ENCODE measurements around the gene TRIM10.

The TRIM10 gene

GRCh38 chr6:30160785-30161531 is at the start of gene TRIM10:
Gene TRIM10, minus strand, starts transcription at chr6:30161211. Its CDS starts 353 bp downstream, at chr6:30160858.
- no peak for DNase-seq (ENCODE audit: low read depth)

DNA sequence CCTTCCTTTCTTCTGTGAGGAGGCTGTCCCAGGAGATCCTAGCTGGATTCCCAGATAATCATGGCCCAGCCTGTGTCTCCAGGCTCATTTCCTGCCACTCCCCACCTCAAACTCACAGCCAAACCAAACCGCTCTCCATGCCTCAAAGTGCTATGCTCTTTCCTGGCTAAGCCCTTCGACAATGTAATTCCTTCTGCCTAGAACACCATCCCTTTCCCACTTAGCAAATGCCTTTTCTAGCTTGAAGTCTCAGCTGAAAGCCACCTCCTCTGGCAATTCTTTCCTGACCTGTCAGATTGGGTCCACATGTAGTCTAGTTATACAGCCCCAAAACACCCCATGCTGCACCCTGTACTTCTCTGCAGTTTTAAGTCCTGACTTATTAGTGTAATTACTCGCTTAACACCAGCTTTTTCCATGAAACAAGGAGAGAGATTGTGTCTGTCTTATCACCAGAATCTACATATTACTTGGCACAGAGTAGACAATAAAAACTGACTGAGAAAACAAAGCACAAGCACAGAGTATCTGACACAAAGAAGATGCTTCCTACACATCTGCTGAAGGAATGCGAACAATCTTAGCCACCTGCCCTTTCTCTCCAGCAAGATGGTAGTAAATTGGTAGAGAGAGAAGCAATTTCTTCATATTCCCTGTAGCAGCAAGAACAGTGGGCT is 46.7 kb upstream of the TRIM10 start:
- DNase-seq (ENCODE audit: low read depth): no peak

- no peak for DNase-seq (ENCODE audit: low read depth)
Observed at GRCh38 chr6:30206799-30207618, 46.0 kb upstream of the TRIM10 start.

DNA sequence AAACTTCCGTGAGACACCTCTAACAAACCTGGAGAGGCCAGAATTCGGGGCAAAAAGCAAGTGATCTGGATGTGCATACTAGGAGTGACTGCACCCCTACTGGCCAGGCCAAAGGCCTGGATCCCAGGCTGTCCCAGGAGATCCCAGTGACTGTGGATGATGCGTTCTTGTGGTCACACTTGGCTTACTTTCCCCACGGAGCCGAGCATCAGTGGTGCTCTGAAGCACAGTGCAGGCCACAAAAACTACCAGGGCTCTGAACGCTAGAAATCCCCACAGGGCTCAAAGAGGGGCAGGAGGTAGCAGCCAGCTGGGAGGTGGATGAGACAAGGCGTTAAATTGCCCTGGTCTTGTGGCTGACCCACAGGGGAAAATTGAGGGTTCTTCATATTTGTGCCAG is 45.1 kb upstream of the TRIM10 start:
- DNase-seq (ENCODE audit: low read depth): no peak

DNA sequence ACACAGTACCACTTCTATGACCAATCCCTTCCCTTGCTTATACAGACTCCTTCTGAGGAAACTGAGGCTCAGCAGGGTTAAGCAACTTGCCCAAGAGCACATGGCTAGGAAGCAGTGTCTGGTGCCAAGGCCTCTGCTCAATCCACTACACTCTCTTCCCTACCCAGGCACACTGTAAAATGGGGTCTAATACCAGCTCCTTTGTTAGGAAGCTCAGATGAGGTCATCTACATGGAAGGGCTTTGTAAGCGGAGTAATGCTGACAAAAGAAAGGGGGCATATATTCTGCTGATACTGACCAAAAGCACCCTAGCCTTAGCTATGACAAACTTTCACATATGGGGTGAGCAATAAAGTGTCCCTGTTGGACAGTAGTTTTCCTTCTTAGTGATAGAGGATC is 43.1 kb upstream of the TRIM10 start:
- DNase-seq (ENCODE audit: low read depth): no peak

GRCh38 chr6:30202366-30202765 is 41.4 kb upstream of the TRIM10 start:
- DNase-seq (ENCODE audit: low read depth): no peak

DNA sequence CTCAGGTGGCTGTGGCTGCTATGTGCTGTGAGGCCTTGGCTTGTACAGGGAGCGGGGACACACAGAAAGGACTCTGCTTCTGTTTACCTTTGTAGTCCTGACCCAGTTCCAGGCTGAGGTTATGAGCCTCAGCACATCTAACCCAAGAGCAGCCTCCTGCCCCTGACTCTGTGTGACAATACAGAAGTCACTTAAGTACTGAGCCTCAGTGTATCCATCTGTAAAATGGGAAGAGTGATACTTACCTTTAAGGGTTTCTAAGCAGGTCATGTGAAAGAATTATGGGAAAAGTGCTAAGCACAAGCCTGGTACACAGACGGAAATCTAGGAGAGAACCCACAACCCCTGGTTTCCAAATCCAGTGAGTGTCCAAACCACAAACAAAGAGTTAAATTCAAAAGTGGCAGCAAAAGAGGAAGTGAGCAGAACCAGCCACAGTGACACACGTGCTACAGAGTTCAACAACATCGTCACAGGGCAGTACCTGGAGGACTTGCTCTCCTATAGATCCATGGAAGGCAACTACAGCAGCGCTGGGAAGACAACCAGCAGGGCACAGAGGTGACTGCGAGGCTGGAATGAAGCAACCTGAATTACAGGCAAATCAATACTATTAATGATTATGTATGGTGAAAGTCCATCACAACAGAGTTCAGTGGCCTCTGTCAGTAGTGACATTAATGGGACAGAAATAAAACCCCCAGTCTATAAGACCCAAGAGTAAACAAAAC is 39.7 kb upstream of the TRIM10 start:
- DNase-seq (ENCODE audit: low read depth): no peak

DNA sequence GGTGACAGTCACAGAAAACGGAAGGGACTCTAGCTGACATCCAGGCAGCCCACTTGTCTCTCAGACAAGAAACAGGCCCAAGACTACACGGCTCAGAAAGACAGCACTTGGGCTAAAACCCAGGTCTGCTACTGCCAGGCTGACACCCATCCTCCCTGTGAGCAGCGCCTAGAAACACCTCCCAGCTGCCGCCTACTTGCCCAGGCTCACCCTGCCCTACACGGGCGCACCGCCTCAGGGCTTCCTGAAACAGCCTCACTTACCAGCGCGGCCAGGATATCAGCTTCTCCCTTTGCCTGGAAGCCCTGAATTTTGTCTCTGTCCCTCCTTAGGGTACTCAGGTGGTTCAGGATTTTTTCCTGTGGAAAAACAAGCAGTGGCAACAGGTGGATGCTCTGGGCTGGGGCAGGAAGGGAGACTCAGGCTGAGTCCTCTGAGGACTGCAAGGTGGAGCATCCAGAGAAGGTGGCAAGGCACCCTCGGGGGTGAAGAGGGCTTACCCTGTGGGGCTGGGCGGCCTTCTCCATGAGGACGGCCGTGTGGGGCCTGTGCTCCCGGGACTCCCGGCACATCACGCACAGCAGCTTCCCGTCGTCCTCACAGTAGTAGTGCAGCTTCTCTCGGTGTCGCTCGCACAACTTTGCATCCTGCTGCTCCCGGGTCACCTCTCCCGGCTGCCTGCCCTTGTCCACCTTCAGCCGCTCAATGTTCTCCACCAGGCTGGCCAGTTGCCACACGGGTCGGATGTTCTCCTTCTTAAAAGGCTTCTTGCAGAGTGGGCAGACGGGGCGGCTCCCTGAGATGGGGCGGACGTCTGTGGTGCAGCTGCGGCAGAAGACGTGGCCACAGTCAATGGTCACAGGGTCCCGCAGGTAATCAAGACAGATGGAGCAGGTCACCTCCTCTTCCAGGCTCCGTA is 37.4 kb upstream of the TRIM10 start:
- DNase-seq (ENCODE audit: low read depth): no peak

DNA sequence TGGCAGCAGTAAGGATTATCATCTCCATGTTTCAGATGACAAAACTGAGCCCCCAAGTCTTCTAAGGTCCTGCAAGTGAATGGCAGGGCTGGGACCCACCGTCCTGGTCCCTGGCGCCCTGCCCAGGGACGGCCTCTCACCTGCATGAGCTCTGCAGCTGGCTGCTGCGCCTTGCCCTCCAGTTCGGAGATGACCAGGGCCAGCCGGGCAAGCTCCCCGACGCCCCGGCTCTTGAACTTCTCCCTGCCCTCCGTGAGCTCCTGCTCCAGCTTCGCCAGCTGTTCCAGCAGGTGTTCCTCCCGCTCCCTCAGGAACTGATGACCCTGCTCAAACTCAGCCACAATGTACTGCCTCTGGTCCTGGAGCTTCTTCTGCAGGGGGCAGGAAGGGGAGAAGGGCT is 35.4 kb upstream of the TRIM10 start:
- DNase-seq (ENCODE audit: low read depth): no peak

DNA sequence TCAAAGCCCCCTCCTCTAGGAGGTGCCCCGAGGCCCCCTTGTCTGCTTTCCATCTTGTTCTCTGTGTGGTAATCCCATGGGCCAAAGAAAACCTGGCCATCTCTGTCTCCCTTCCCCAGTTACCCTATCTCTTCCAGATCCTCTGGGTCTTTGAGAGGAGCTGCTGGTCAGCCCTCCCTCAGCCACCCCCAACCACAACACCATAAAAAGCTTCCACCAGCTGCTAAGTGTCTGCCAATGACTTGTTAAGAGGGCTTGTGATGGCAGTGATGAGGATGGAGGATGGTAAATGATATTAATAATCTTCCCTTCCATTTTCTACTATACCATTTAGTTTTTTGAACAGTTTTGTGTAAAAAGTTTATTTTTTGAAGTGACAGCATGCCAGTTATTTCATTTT is 34.9 kb upstream of the TRIM10 start:
- no peak for DNase-seq (ENCODE audit: low read depth)

DNA sequence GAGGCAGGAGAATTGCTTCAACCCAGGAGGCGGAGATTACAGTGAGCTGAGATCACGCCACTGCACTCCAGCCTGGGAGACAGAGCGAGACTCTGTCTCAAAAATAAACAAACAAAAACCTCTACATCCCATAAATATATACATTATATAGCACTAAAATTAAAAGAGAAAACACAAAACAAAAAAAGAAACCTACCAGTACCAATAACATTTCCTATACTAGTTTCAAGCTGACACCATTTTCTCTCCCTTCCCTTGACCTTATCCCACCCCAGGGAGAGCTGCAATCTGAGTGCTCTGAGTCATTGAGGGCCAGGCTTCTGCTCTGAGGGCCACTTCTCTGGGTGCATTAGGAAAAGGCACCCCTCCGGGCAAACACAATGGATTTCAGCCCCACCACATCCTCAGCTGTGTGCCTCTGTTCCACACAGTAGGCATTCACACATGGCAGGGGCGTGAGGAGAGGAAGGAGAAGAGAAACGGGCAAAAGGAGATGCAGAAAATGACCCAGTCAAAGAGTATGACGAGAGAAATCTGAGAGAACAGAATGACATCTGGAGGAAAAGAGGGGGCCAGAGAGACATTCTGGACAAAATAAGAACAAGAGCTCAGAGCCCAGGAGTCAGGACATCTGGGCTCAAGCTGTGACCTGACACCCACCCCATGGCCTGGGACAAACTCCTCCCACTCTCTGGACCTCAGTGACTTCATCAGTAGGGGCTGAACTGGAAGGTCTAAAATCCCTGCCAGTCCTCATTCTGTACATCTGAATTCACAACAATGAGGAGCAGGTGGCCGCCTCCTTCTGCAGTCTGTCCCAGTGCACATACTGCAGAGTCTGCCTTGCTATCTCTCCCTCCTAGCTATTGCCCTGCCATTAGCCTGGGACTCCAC is 34.0 kb upstream of the TRIM10 start:
- DNase-seq (ENCODE audit: low read depth): no peak

GRCh38 chr6:30192076-30192475 is 31.1 kb upstream of the TRIM10 start:
- no peak for DNase-seq (ENCODE audit: low read depth)

GRCh38 chr6:30188541-30188940 is 27.5 kb upstream of the TRIM10 start:
- no peak for DNase-seq (ENCODE audit: low read depth)

DNA sequence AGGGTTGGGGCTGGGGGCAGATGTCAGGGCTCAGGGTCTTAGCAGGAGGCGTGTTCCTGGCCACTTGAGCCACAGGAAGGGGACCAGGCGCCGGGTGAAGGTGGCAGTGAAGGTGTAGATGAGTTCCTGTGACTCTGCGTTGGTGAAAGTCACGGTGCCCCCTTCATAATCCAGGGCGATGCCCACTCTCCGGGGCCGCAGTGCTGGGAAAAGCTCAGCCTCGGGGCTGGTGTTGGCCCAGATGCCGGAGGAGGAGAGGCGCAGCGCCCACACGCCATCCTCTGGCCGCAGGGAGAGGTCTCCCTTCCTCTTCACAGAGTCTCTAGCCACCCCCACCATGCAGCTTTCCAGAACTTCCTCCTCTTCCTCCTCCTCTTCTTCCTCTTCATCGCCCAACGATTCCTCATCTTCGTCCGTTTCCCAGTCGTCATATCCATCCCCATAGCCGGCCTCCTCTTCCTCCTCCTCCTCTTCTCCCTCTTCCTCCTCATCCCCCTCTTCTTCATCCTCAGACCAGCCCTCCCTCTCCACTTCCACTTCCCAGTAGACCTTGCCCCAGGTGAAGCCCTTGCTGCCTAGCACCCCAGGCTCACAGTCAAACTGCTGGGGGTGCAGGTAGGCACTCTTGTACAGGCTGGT is 25.0 kb upstream of the TRIM10 start:
- DNase-seq (ENCODE audit: low read depth): no peak

DNA sequence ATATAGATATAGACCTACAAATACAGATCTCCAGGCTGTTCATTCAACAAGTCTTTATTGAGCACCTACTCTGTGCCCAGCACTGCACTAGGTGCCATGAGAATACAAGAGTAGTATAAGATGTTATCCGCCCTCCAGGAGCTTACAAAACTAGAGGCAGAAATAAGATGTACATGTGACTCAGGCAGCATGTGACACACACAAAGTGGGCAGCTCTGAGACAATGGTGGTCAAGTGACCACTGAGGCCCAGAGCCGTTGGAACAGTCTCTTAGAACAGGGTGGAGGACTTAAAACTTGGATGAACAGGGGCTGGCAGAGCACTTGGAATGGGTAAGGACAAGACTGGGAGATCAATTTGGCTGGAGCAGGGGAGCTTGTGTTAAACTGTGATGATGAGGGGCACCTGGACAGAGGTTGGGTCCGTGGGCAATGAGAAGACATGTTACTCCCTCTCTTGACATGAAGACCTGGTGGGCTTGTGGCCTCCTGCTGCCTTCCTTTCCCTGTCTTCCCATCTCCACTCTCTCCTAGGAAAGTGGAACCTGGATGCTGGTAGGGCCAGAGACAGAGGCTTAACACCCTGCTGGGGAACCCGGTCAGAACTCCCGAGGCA is 23.5 kb upstream of the TRIM10 start:
- DNase-seq (ENCODE audit: low read depth): no peak

DNA sequence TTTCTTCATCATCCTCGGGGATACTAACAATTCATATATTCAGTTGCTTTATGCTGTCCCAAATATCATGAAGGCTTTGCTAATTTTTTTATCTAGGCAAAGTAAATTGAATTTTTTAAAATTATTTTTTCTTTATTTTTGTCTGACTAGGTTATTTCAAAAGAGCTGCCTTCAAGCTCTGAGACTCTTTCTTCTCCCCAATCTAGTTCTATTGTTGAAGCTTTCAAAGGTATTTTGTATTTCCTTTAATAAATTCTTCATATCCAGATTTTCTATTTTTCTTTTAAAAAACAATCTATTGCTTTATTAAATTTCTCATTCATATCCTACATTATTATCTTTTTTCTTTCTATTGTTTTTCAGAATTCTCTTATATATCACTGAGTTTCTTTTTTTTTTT is 19.1 kb upstream of the TRIM10 start:
- DNase-seq (ENCODE audit: low read depth): no peak

- DNase-seq (ENCODE audit: low read depth): no peak
Observed at GRCh38 chr6:30178837-30179236, 17.8 kb upstream of the TRIM10 start.

- no peak for DNase-seq (ENCODE audit: low read depth)
Observed at GRCh38 chr6:30175765-30176164, 14.8 kb upstream of the TRIM10 start.

- no peak for DNase-seq (ENCODE audit: low read depth)
Observed at GRCh38 chr6:30172681-30173080, 11.7 kb upstream of the TRIM10 start.

Data from activated T-cell treated with anti-CD3 and anti-CD28 coated beads for 24 hours (primary cell).